NCI-H187 (cell line): Measurements from ENCODE around the gene GAL.

Experiments
- DNase-seq, 2 experiments: peaks; one replicate each; lab custom pipeline; 2025; lab: John Stamatoyannopoulos, UW

Gene GAL

DNA sequence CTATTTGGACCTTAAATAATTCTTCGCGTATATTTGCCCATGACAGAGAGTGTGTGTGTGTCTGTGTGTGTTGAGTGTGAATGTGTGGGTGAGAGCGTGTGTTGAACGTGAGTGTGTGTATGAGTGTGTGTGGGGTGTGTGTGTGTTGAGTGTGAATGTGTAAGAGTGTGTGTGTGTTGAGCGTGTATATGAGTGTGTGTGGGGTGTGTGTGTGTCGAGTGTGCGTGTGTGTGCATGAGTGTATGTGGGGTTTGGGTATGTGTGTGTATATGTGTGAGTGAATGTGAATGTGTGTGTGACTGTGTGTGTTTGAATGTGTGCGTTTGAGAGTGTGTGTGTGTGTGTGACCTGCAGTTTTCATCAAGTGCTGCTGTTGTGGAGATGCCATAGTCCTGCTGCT, 26.8 kb downstream of the GAL start:
- DNase-seq = no peak

- DNase-seq = no peak
These were observed 29.9 kb downstream of the GAL start for GRCh38 chr11:68714060-68714856.

- DNase-seq = no peak
These were observed 31.2 kb downstream of the GAL start for GRCh38 chr11:68715456-68716122.

GRCh38 chr11:68721075-68721474, 36.7 kb downstream of the GAL start:
- no peak for DNase-seq

DNA sequence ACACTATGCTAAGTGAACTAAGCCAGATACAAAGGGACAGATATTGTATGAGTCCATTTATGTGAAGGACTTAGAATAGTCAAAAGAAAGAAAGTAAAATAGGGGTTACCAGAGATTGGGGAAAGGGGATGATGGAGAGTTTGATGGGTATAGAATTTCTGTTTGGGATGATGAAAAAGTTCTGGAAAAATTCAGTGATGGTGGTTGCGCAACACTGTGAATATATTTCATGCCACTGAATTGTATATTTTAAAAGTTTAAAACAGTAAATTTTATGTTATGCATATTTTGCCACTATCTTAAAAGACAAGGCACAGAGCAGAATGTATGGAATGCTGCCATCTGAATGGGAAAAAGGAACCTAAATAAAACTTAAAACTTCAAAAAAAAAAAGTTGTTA, 37.8 kb downstream of the GAL start:
- DNase-seq = no peak

DNA sequence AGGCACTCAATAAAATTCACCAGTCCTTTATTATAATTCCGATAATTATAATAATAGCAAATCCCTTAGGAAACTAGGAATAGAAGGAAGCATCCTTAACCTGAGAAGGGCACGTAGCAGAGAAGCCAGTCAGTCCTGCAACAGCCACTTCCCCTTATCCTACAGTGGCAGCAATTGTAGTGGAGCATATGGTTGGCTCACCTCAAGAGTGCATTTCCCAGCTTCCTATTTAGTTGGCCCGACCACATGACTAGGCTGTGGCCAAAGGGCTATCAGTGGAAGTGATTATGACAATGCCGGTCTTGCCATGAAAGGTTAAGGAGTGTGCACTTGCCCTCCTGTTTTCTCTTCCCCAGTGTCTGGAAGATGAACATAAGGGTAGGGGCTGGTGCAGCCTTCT, 39.9 kb downstream of the GAL start:
- no peak for DNase-seq

GRCh38 chr11:68727783-68728182, 43.4 kb downstream of the GAL start:
- DNase-seq = no peak

GRCh38 chr11:68734111-68734510, 49.8 kb downstream of the GAL start:
- no peak for DNase-seq

- no peak for DNase-seq
These were observed 50.8 kb downstream of the GAL start for GRCh38 chr11:68735125-68735524.

- DNase-seq = no peak
These were observed 51.3 kb downstream of the GAL start for GRCh38 chr11:68735646-68736045.
